Stimulated activated CD8-positive, alpha-beta memory T cell treated with anti-CD3 and anti-CD28 coated beads, Interleukin-4, amount 100 ng/mL, for 24 hours (primary cell): ENCODE measurements around the gene MCUB.
A peak's percentile ranks its signal among the peaks of the same experiment; 100 is the strongest.
"Not testable (repeated sequence)": the region's sequence is repeated elsewhere in the genome, so short reads cannot be mapped to it uniquely, and the experiment has no call there.

Experiments
- DNase-seq: peaks from one replicate; pipeline ENCODE4 v3.0.0-alpha.2; 2020; ENCODE audit warnings: low read depth

Gene MCUB, protein sequence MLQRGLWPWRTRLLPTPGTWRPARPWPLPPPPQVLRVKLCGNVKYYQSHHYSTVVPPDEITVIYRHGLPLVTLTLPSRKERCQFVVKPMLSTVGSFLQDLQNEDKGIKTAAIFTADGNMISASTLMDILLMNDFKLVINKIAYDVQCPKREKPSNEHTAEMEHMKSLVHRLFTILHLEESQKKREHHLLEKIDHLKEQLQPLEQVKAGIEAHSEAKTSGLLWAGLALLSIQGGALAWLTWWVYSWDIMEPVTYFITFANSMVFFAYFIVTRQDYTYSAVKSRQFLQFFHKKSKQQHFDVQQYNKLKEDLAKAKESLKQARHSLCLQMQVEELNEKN

DNA sequence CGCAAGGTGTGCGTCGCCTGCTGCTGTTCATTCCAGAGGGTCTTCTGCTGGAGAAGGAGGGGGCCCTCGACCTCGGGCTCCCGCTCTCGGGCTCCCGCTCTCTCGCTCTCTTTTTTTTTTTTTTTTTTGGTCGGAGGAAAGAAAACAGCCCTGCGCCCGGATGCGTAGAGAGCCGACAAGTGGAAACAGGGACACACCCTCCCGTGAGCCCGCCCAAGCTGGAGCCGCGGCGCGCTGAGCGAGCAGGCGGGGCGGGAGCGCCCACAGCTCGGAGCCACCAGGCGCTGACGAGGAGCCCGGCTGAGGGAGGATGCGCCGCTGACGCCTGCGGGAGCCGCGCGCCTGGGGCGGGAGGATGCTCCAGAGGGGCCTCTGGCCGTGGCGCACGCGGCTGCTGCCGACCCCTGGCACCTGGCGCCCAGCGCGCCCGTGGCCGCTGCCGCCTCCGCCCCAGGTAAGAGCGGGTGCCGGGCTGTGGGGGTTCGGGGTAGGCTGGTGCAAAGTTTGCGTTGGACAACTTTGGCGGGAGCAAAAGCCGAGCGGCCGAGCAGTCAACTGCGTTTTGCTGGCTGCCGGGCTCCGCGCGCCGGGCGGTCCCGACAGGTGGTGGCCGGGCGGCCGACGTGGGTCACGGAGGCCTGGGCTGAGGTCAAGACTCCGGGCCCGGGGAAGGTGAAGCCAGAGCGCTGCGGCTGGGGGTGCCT is at the start of gene MCUB:
Gene MCUB, plus strand, starts transcription at position 264 of the 704 bp plus-strand sequence. Its CDS starts 92 bp downstream, at position 356.
- DNase-seq = peak; percentile 84

DNA sequence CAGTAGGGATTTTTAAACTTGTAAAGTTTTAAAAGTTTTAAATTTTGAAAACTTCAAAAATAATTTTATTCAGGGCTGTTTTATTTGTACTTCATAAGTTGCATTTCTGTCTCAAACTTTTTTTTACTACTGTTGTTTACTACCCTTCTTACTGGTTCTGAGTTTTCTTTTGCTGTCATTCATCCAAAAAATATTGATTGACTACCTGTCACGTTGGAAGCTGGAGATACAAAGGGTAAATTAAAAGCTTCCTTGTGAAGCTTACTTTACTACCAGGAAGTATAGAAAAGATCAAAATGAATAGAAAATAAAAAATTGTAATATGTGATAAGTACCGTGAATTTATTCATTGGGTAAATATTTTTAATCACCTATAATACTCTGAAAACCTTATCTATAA is 49.4 kb upstream of the MCUB start:
- DNase-seq = no peak

DNA sequence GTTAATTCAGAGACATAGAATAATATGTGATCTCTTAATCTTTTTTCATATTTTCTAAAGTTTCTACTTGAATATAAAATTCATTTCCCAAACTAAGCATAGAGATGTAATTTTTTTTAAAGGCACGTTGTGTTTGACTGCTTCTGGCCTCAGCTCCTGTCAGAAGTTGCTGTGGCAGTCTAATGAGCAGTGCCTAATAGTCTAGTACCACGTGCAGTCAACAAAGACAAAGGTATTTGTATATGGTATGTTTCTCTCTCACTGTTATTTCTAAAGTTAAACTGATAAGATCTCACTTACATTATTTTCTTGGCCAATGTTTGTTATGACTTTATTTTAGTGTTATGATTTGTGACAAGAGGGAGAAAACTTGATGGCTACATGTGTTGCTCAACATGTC is 48.6 kb upstream of the MCUB start:
- no peak for DNase-seq

DNA sequence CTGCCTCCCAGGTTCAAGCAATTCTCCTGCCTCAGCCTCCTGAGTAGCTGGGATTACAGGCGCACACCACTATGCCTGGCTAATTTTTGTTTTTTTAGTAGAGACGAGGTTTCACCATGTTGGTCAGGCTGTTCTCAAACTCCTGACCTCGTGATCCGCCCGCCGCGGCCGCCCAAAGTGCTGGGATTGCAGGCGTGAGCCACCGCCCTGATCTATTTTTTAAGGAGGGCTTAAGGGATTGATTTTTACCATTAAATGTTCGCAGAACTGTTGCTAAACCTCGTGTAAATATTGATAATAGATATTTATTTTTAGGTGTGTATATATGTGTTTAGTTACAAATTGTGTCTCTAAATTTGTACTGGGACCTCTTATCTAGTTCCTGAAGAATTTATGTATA is 46.7 kb upstream of the MCUB start:
- not testable (repeated sequence) for DNase-seq

- no peak for DNase-seq
Measured at GRCh38 chr4:109532182-109532581, 27.9 kb upstream of the MCUB start.

GRCh38 chr4:109545401-109545800 is 14.6 kb upstream of the MCUB start:
- no peak for DNase-seq

DNA sequence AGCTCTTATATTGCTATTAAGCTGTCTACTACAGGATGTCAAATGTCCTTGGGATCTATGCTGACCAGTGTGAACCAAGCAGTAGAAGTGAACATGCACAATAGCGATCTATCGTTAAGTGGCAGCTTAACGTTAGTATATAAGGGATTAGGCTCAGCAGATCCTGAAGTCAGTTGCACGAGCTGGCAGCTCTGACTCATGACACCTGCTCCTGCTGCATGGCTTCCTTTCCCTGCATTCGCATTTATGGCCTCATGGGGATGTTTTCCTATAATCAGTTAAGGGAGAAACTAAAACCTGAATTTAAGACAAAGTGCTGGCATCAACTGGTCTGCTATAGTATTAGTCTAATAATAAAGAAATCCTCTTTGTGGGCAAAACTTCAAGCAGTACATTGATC is 12.7 kb upstream of the MCUB start:
- no peak for DNase-seq

- DNase-seq = no peak
Measured at GRCh38 chr4:109548655-109549054, 11.4 kb upstream of the MCUB start.

DNA sequence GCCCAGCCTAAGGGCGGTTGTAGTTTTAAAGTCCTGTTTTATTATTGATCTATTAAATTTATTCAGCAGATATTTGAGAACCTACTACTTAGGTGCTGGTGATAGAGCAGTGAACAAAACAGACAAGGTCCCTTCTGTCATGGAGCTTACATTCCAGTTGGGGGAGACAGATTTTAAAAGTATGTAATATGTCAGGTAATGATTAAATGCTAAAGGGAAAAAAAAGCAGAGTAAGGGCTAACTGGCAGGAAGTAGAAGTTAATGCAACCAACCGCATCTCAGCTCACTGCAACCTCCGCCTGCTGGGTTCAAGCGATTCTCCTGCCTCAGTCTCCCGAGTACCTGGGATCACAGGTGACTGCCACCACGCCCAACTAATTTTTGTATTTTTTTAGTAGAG is 7.8 kb upstream of the MCUB start:
- DNase-seq = no peak

GRCh38 chr4:109553130-109553529 is 6.9 kb upstream of the MCUB start:
- no peak for DNase-seq

- no peak for DNase-seq
Measured at GRCh38 chr4:109554971-109555370, 5.1 kb upstream of the MCUB start.

DNA sequence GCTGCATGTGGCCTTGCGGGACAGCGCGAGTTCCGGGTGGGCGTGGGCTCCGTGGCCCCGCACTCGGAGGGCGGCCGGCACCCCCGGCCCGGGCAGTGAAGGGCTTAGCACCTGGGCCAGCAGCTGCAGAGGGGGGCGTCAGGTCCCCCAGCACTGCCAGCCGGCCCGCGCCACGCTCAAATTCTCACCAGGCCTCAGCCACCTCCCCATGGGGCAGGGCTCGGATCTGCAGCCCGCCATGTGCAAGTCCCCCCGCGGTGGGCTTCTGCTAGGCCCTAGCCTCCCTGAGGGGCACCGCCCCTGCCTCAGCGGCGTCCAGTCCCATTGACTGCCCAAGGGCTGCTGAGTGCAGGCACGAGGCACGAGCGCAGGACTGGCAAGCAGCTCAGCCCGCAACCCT is 2.6 kb upstream of the MCUB start:
- DNase-seq = no peak

GRCh38 chr4:109558095-109558494 is 2.0 kb upstream of the MCUB start:
- DNase-seq = not testable (repeated sequence)

DNA sequence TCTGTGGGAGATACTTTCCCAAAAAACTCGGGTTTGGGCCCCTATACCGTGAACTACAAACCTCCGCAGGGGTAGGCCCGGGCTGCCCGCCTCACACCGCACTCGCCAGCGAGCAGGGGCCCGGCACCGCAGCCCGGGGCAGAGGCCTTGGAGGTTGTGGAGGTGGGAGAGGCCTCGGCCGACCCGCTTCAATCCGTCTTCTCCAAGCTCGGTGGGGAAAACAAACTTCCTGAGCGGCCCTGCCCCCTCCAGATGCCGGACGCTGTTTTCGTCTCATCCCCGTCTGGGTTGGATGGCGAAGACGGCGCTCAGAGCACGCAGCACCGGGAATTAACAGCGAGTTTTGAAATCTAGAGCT is 442 bp upstream of the MCUB start:
- DNase-seq = peak; percentile 16

- DNase-seq = peak; percentile 26
Measured at GRCh38 chr4:109560687-109561461, 828 bp downstream of the MCUB start.

GRCh38 chr4:109562457-109563239 is 2.6 kb downstream of the MCUB start:
- no peak for DNase-seq

GRCh38 chr4:109571494-109571893 is 11.4 kb downstream of the MCUB start:
- DNase-seq = no peak

GRCh38 chr4:109572154-109572553 is 12.1 kb downstream of the MCUB start:
- DNase-seq = no peak

- no peak for DNase-seq
Measured at GRCh38 chr4:109574443-109574850, 14.4 kb downstream of the MCUB start.

DNA sequence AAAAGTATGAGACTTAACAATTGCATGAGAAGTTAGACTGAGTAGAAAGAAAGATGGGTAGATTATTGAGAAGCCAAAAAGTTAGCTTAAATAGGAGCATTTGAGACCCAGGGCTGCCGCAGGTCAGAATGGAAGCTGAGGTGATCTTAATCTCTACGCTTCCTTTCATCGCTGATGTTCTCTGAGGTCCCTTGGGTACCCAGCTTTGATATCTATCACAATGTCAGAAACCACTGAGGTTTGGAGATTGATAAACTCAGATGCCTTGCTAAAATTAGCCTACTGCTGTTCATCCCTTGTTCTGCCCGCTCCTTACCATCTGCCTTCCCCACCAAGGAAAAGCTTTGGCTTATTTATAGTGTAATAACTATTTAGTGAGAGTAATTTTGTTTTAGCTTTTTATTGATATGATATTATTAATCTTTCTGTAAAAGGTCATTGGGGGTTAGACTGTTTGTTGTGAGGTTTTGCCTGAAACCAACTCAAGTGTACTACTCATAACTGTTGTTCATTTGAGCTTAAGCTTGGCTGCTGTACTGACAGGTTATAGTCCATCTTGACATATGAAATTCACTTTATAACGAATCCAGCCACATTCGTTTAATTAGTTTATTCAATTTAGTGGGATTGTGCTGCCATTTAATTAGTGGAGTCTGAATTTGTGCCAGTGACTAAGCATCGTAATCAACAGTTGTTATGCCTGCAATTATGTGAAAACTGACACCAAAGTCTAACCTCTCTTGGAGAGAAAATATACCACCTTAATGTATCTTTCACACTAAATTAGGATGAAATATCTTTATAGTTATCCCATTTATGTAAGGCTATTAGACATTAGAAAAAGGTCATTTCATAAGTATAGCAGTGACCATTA is 15.1 kb downstream of the MCUB start:
- DNase-seq = no peak

DNA sequence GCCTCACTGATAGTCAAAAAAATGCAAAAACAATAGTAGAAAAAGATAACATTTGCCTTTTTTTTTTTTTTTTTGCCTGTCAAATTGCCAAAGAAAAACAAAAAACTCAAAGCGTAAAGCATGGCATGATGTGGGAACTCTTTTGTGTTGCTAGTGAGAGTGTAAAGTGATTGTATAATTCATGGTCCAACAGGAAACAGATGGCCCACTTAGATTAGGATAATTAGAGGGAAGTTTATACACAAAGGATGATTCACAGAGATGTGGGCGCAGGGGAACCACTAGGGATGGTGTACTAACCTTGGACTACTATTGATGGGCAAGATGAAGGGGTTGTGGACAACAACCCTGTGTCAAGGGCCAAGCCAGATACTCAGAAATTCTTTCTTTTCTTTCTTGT is 16.4 kb downstream of the MCUB start:
- no peak for DNase-seq
